HCT116 (cell line): ENCODE measurements around the gene KRT33B. TPM values are rescaled to one million over a fixed set of nuclear protein-coding genes. Genes with fewer than 3 reads are reported as not detected.

Experiments
- ATAC-seq: fragments of 200-7000 bp; cut with Tn5 transposase; 2 replicates; pipeline ENCODE4 v1.9.1; 2020; ENCODE audit warnings: mild to moderate bottlenecking, moderate library complexity
- BruUV-seq: library from RNA; stranded (reverse); fragments of 400-500 nt; replicated peaks from 2 replicates; lab custom pipeline; 2021; lab: Mats Ljungman, UMichigan
- CTCF ChIA-PET: fragments of 300-600 bp; sonication (Branson Sonifier 250); formaldehyde crosslinking; loops from one replicate; lab custom pipeline; 2021; ENCODE audit warnings: antibody characterized with exemption; lab: Charles Lee
- POLR2A ChIA-PET: fragments of 300-600, 350-600 bp; sonication (Branson Sonifier 250); formaldehyde crosslinking; loops from one replicate; lab custom pipeline; 2021; ENCODE audit warnings: antibody characterized with exemption; lab: Charles Lee
- RAD21 ChIA-PET, 2 experiments: fragments of 300-600 bp; sonication (Branson Sonifier 250); formaldehyde crosslinking; loops; one replicate each; lab custom pipeline; 2023; ENCODE audit warnings: low total read pairs in 2 of 2; ENCODE audit not compliant: uncharacterized antibody in 2 of 2, unreplicated experiment in 2 of 2, low non-redundant PET in 1 of 2; lab: Charles Lee
- DNase-seq: peaks from one replicate; pipeline ENCODE4 v3.0.0-alpha.2; 2010; ENCODE audit warnings: low read depth, low spot score
- H2AFZ ChIP-seq: fragments of 200-600 bp; shearing (Covaris generic), sonication (generic); 2 replicates; pipeline ENCODE4 v1.6.1; 2017; ENCODE audit warnings: low read depth, mixed run types, mixed read lengths, antibody characterized with exemption, low read length; ENCODE audit not compliant: poor library complexity, severe bottlenecking
- H3K27ac ChIP-seq: 2 replicates; pipeline ENCODE4 v1.5.1; 2012; ENCODE audit warnings: low read depth, low read length
- H3K27me3 ChIP-seq: fragments of 200-600 bp; sonication (generic); 2 replicates; pipeline ENCODE4 v1.6.1; 2016; ENCODE audit warnings: mixed run types, low read length, mixed read lengths; ENCODE audit not compliant: insufficient read depth
- H3K36me3 ChIP-seq, 2 experiments: fragments of 200-500 bp in 1 of 2; fragments of 200-600 bp in 1 of 2; sonication (Bioruptor generic) in 1 of 2; sonication (generic) in 1 of 2; 2 replicates each; pipeline versions ENCODE4 v1.5.1 to v1.6.1; 2014 to 2016; ENCODE audit warnings: low read length in 2 of 2, inconsistent platforms in 1 of 2, mixed read lengths in 1 of 2, mixed run types in 1 of 2; ENCODE audit not compliant: insufficient read depth in 2 of 2, control insufficient read depth in 1 of 2
- H3K4me1 ChIP-seq, 2 experiments: fragments of 200-600 bp in 1 of 2; sonication (generic) in 1 of 2; 2 replicates each; pipeline versions ENCODE4 v1.5.1 to v1.6.1; 2012 to 2017; ENCODE audit warnings: low read length in 2 of 2, inconsistent platforms in 1 of 2, mild to moderate bottlenecking in 1 of 2, mixed read lengths in 1 of 2, mixed run types in 1 of 2, moderate library complexity in 1 of 2; ENCODE audit not compliant: insufficient read depth in 2 of 2, control insufficient read depth in 1 of 2
- H3K4me2 ChIP-seq: fragments of 200-600 bp; sonication (generic); 2 replicates; pipeline ENCODE4 v1.6.1; 2017; ENCODE audit warnings: mixed run types, low read length, mixed read lengths
- H3K4me3 ChIP-seq, 2 experiments: fragments of 200-600 bp in 1 of 2; sonication (generic) in 1 of 2; replicated peaks in 1 of 2; 2 replicates each; pipeline ENCODE4 v1.5.1; 2011 to 2016; ENCODE audit warnings: low read length in 2 of 2, control low read depth in 1 of 2, low read depth in 1 of 2, mild to moderate bottlenecking in 1 of 2, mixed read lengths in 1 of 2, mixed run types in 1 of 2
- H3K79me2 ChIP-seq: fragments of 200-600 bp; sonication (generic); 2 replicates; pipeline ENCODE4 v1.6.1; 2017; ENCODE audit warnings: mild to moderate bottlenecking, mixed run types, low read length, moderate library complexity, mixed read lengths; ENCODE audit not compliant: insufficient read depth
- H3K9ac ChIP-seq: fragments of 200-600 bp; sonication (generic); 2 replicates; pipeline ENCODE4 v1.6.1; 2016; ENCODE audit warnings: low read length, mixed read lengths
- H3K9me2 ChIP-seq: fragments of 200-600 bp; sonication (generic), shearing (Covaris generic); 2 replicates; pipeline ENCODE4 v1.6.1; 2017; ENCODE audit warnings: mixed run types, mild to moderate bottlenecking, moderate library complexity; ENCODE audit not compliant: insufficient read depth
- H3K9me3 ChIP-seq, 2 experiments: fragments of 200-500 bp in 1 of 2; fragments of 200-600 bp in 1 of 2; sonication (Bioruptor generic) in 1 of 2; sonication (generic) in 1 of 2; 2 replicates each; pipeline ENCODE4 v1.6.1; 2014 to 2017; ENCODE audit warnings: low read length in 2 of 2, mixed read lengths in 2 of 2, inconsistent platforms in 1 of 2, low read depth in 1 of 2, mild to moderate bottlenecking in 1 of 2, mixed run types in 1 of 2, moderate library complexity in 1 of 2; ENCODE audit not compliant: control insufficient read depth in 1 of 2, insufficient read depth in 1 of 2
- H4K20me1 ChIP-seq: fragments of 200-600 bp; sonication (generic), shearing (Covaris generic); 2 replicates; pipeline ENCODE4 v1.6.1; 2017; ENCODE audit warnings: mixed run types, mild to moderate bottlenecking, moderate library complexity; ENCODE audit not compliant: insufficient read depth
- ATF3 ChIP-seq: IDR thresholded peaks from 2 replicates; pipeline ENCODE4 v1.6.1; 2012
- EZH2 ChIP-seq: fragments of 200-600 bp; sonication (generic); IDR thresholded peaks from 2 replicates; pipeline ENCODE4 v1.6.1; 2017; ENCODE audit warnings: antibody characterized with exemption, mixed run types
- FOSL1 ChIP-seq: IDR thresholded peaks from 2 replicates; pipeline ENCODE4 v1.6.1; 2012; ENCODE audit warnings: low read depth
- POLR2A ChIP-seq: IDR thresholded peaks from 2 replicates; pipeline ENCODE4 v1.7.0; 2011; ENCODE audit warnings: borderline replicate concordance; ENCODE audit not compliant: insufficient read depth, insufficient read length; ENCODE audit errors: extremely low read depth
- POLR2AphosphoS5 ChIP-seq: IDR thresholded peaks from 2 replicates; pipeline ENCODE4 v1.6.1; 2011; ENCODE audit warnings: mild to moderate bottlenecking, low read depth, low read length, moderate library complexity
- SIN3A ChIP-seq: IDR thresholded peaks from 2 replicates; pipeline ENCODE4 v1.6.1; 2012; ENCODE audit warnings: low read depth
- SP1 ChIP-seq: IDR thresholded peaks from 2 replicates; pipeline ENCODE4 v1.6.1; 2012; ENCODE audit warnings: low read depth
- ZBTB33 ChIP-seq: IDR thresholded peaks from 2 replicates; pipeline ENCODE4 v1.6.1; 2011; ENCODE audit warnings: mild to moderate bottlenecking, low read length, moderate library complexity; ENCODE audit not compliant: insufficient replicate concordance; ENCODE audit errors: extremely low read depth
- intact Hi-C: fragments of 100-400 bp; cut with micrococcal nuclease; formaldehyde crosslinking; loops from 2 replicates; pipeline ENCODE4 v1.10.0; 2022
- total RNA-seq: library from RNA; stranded (reverse); gene quantifications from one replicate; pipeline ENCODE4 v1.2.1, GENCODE V29; 2021; ENCODE audit not compliant: unreplicated experiment

The KRT33B gene
- total RNA-seq, 1 experiment from 2014 or later = not detected

- TF ChIP-seq ZBTB33 = no peak
- no peak for TF ChIP-seq SIN3A
- TF ChIP-seq POLR2A = no peak
- no peak for TF ChIP-seq POLR2AphosphoS5
- no peak for TF ChIP-seq ATF3
- TF ChIP-seq SP1 = no peak
Observed at GRCh38 chr17:41315814-41316445, 53.7 kb downstream of the KRT33B start (continued).

- Histone ChIP-seq H3K79me2 (no peaks in the 10 kb centered on the region), H2AFZ (no peak within 1 kb of the TSS), H3K4me2 (no peak within 1 kb of the TSS), H3K27ac (no peak within 1 kb of the TSS), H3K4me1 (no peaks in the 10 kb centered on the region), H3K9me3 (peaks cover 4 to 17% of the 10 kb centered on the region in 2 experiments; a peak in 1 of 4 replicates), H3K27me3 (no peaks in the 10 kb centered on the region), H3K9me2 (no peaks in the 10 kb centered on the region), H3K9ac (no peak within 1 kb of the TSS), H4K20me1 (no peaks in the 10 kb centered on the region), H3K36me3 (no peaks in the 10 kb centered on the region), H3K4me3 (no peak within 1 kb of the TSS)
- CTCF ChIA-PET = no interaction called here
- intact Hi-C loops = no loop called here
- RAD21 ChIA-PET = no interaction called here
- POLR2A ChIA-PET = no interaction called here
- BruUV-seq = no TSS peak
- DNase-seq (no peak), ATAC-seq (no peak)
- TF ChIP-seq FOSL1 (no peak), EZH2 (no peak)
Observed at GRCh38 chr17:41315204-41315794, 54.3 kb downstream of the KRT33B start, which contains the start of gene KRTAP17-1. TSS of gene KRTAP17-1 (minus strand) at chr17:41315710. CDS start at chr17:41315650, 60 bp downstream.

Other genes starting within 250 kb of the KRT33B start
- not detected for gene KRTAP4-12, start 245.6 kb downstream of the KRT33B start, total RNA-seq
- not detected for gene KRTAP4-6, start 229.3 kb downstream of the KRT33B start, total RNA-seq
- gene KRTAP4-5, start 220.0 kb downstream of the KRT33B start, total RNA-seq = not detected
- not detected for gene KRTAP4-4, start 209.1 kb downstream of the KRT33B start, total RNA-seq
- gene KRTAP4-3, start 201.6 kb downstream of the KRT33B start, total RNA-seq = not detected
- gene KRTAP4-2, start 191.6 kb downstream of the KRT33B start, total RNA-seq = not detected
- gene KRTAP4-1, start 184.9 kb downstream of the KRT33B start, total RNA-seq = not detected
- not detected for gene KRTAP9-1, start 179.9 kb downstream of the KRT33B start, total RNA-seq
- not detected for gene KRTAP9-2, start 143.2 kb downstream of the KRT33B start, total RNA-seq
- gene KRTAP9-3, start 137.4 kb downstream of the KRT33B start, total RNA-seq = not detected
- not detected for gene KRTAP9-8, start 131.8 kb downstream of the KRT33B start, total RNA-seq
- not detected for gene KRTAP9-4, start 120.1 kb downstream of the KRT33B start, total RNA-seq
- gene KRTAP9-9, start 114.4 kb downstream of the KRT33B start, total RNA-seq = not detected
- gene KRTAP9-6, start 104.4 kb downstream of the KRT33B start, total RNA-seq = not detected
- gene KRTAP9-7, start 94.1 kb downstream of the KRT33B start, total RNA-seq = not detected
- 0.22 TPM for gene KRTAP29-1, start 67.0 kb downstream of the KRT33B start, total RNA-seq
- gene KRTAP16-1, start 60.5 kb downstream of the KRT33B start, total RNA-seq = not detected
- not detected for gene KRTAP17-1, start 54.1 kb downstream of the KRT33B start, total RNA-seq
- gene KRT33A, start 19.0 kb downstream of the KRT33B start, total RNA-seq = not detected
- gene KRT34, start 12.5 kb upstream of the KRT33B start, total RNA-seq = not detected
- gene KRT31, start 27.8 kb upstream of the KRT33B start, total RNA-seq = not detected
- not detected for gene KRT37, start 54.8 kb upstream of the KRT33B start, total RNA-seq
- gene KRT38, start 71.2 kb upstream of the KRT33B start, total RNA-seq = not detected
- 0.42 TPM for gene KRT32, start 97.6 kb upstream of the KRT33B start, total RNA-seq
- gene KRT35, start 111.3 kb upstream of the KRT33B start, total RNA-seq = not detected
- not detected for gene KRT36, start 120.1 kb upstream of the KRT33B start, total RNA-seq
- 3.7 TPM for gene KRT13, start 135.8 kb upstream of the KRT33B start, total RNA-seq
- gene KRT15, start 149.1 kb upstream of the KRT33B start, total RNA-seq = 37.1 TPM
- 1,248 TPM for gene KRT19, start 158.5 kb upstream of the KRT33B start, total RNA-seq
- 0.15 TPM for gene KRT9, start 202.2 kb upstream of the KRT33B start, total RNA-seq
- gene KRT14, start 217.1 kb upstream of the KRT33B start, total RNA-seq = not detected
- 0.61 TPM for gene KRT16, start 243.0 kb upstream of the KRT33B start, total RNA-seq